GM19193 (cell line): ENCODE results near the gene ERLEC1.

ENCODE experiments used
- POLR2A ChIP-seq: IDR thresholded peaks from 4 replicates; pipeline ENCODE4 v1.6.1; 2011; ENCODE audit not compliant: insufficient read depth, insufficient read length; ENCODE audit errors: extremely low read depth

Gene ERLEC1

GRCh38 chr2:53859206-53860181 lies 72.7 kb downstream of the ERLEC1 start, which contains the start of gene GPR75:
Gene GPR75, minus strand, starts transcription at chr2:53859967. Its CDS starts 5,211 bp downstream, at chr2:53854756.
- no peak for TF ChIP-seq POLR2A

GRCh38 chr2:53861824-53862223 lies 75.0 kb downstream of the ERLEC1 start:
- TF ChIP-seq POLR2A = no peak

GRCh38 chr2:53863538-53864227 lies 76.8 kb downstream of the ERLEC1 start:
- TF ChIP-seq POLR2A = no peak

- no peak for TF ChIP-seq POLR2A
Measured at GRCh38 chr2:53865264-53865663, 78.4 kb downstream of the ERLEC1 start.

- no peak for TF ChIP-seq POLR2A
Measured at GRCh38 chr2:53865962-53866361, 79.1 kb downstream of the ERLEC1 start.

- no peak for TF ChIP-seq POLR2A
Measured at GRCh38 chr2:53867169-53867568, 80.3 kb downstream of the ERLEC1 start.

GRCh38 chr2:53867773-53868172 lies 80.9 kb downstream of the ERLEC1 start:
- no peak for TF ChIP-seq POLR2A
